Epithelial cell of esophagus (primary cell): ENCODE measurements around the gene JSRP1.
A peak's percentile ranks its signal among the peaks of the same experiment; 100 is the strongest.

Experiments
- DNase-seq: peaks from one replicate; pipeline ENCODE4 v3.0.0; 2010; ENCODE audit warnings: low read depth
- H3K4me3 ChIP-seq: 2 replicates; pipeline ENCODE4 v1.5.1; 2011; ENCODE audit warnings: mild to moderate bottlenecking, low read length, control low read depth
- CTCF ChIP-seq: IDR thresholded peaks from 2 replicates; pipeline ENCODE4 v1.5.1; 2011; ENCODE audit warnings: low read depth, mild to moderate bottlenecking, low read length, control low read depth, inconsistent platforms; ENCODE audit not compliant: insufficient read depth; ENCODE audit errors: missing control alignments

Gene JSRP1

GRCh38 chr19:2294687-2295335, 38.6 kb upstream of the JSRP1 start:
- TF ChIP-seq CTCF, result no peak
- no peak overlapping the region for H3K4me3 ChIP-seq
- DNase-seq, result no peak

GRCh38 chr19:2291185-2291751, 35.1 kb upstream of the JSRP1 start:
- no peak for DNase-seq
- no peak for TF ChIP-seq CTCF
- no peak overlapping the region for H3K4me3 ChIP-seq

- DNase-seq, result peak; percentile 29
- H3K4me3 ChIP-seq, result no peak overlapping the region
- TF ChIP-seq CTCF, result no peak
Observed at GRCh38 chr19:2290441-2291184, 34.4 kb upstream of the JSRP1 start.

GRCh38 chr19:2289714-2290435, 33.7 kb upstream of the JSRP1 start:
- no peak overlapping the region for H3K4me3 ChIP-seq
- no peak for TF ChIP-seq CTCF
- DNase-seq, result peak; percentile 43

GRCh38 chr19:2288818-2289713, 32.8 kb upstream of the JSRP1 start:
- H3K4me3 ChIP-seq, result no peak overlapping the region
- no peak for TF ChIP-seq CTCF
- no peak for DNase-seq

GRCh38 chr19:2288338-2288817, 32.2 kb upstream of the JSRP1 start:
- H3K4me3 ChIP-seq, result no peak overlapping the region
- TF ChIP-seq CTCF, result no peak
- no peak for DNase-seq
